K562 (cell line): ENCODE measurements around the gene IMPDH2. TPM values are rescaled to one million over a fixed set of nuclear protein-coding genes. Genes with fewer than 3 reads are reported as not detected.

Experiments used
- DMBX1 ChIP-seq: fragments of 250-450 bp; sonication (Bioruptor Pico); IDR thresholded peaks from 2 replicates; pipeline ENCODE4 v1.8.0; 2022; ENCODE audit warnings: inconsistent platforms, mild to moderate bottlenecking, moderate library complexity, borderline replicate concordance
- HNRNPLL ChIP-seq: fragments of 200-400 bp; formaldehyde crosslinking; IDR thresholded peaks from 2 replicates; pipeline ENCODE4 v1.6.1; 2017; ENCODE audit warnings: low read length, low read depth, mild to moderate bottlenecking; ENCODE audit not compliant: poor library complexity, severe bottlenecking
- JUNB ChIP-seq: fragments of 450-650 bp; formaldehyde crosslinking; conservative IDR thresholded peaks from 2 replicates; pipeline ENCODE4 v1.4.0; 2020; ENCODE audit warnings: mild to moderate bottlenecking
- POLR2A ChIP-seq: fragments of 450-650 bp; conservative IDR thresholded peaks from 2 replicates; pipeline ENCODE4 v1.6.1; 2016
- RBM34 ChIP-seq: fragments of 200-400 bp; formaldehyde crosslinking; IDR thresholded peaks from 2 replicates; pipeline ENCODE4 v1.6.1; 2018; ENCODE audit warnings: low read length, borderline replicate concordance; ENCODE audit not compliant: insufficient read depth
- SMARCE1 ChIP-seq: fragments of 450-650 bp; IDR thresholded peaks from 2 replicates; pipeline ENCODE4 v1.7.1; 2016; ENCODE audit warnings: mild to moderate bottlenecking
- TRIM28 ChIP-seq: fragments of 450-650 bp; IDR thresholded peaks from 2 replicates; pipeline ENCODE4 v1.6.1; 2017
- ZNF354B ChIP-seq: fragments of 250-450 bp; sonication (Bioruptor Pico); IDR thresholded peaks from 2 replicates; pipeline ENCODE4 v1.4.0; 2020
- ZNF507 ChIP-seq: conservative IDR thresholded peaks from 2 replicates; pipeline ENCODE4 v1.6.1; 2017; ENCODE audit warnings: missing genetic modification characterization, missing compliant biosample characterization
- ZNF830 ChIP-seq: fragments of 250-450 bp; sonication (Bioruptor Pico); IDR thresholded peaks from 2 replicates; pipeline ENCODE4 v1.5.0; 2021; ENCODE audit warnings: mild to moderate bottlenecking
- polyA plus RNA-seq, 8 experiments: library from polyadenylated mRNA; depleted of rRNA in 4 of 8; stranded (reverse) in 5 of 8; unstranded in 3 of 8; fragments of >200 nt; fragmentation: Nextera tagmentation in 2 of 8; fragmentation: Illumina TruSeq in 1 of 8; extraction: Ambion mirVana in 2 of 8; extraction: Trizol in 1 of 8; gene quantifications; 2 replicates each; pipeline versions ENCODE4 v1.2.1 to v1.2.3, GENCODE V29; 2011 to 2014; ENCODE audit warnings: inconsistent platforms in 1 of 8, missing spikeins in 1 of 8
- total RNA-seq, 7 experiments: library from RNA; depleted of rRNA in 6 of 7; stranded (reverse); fragments of >200 nt in 6 of 7; fragmentation: Illumina TruSeq in 2 of 7; extraction: Trizol in 2 of 7; gene quantifications; 2 replicates each; pipeline versions ENCODE4 v1.2.1 to v1.2.3, GENCODE V29; 2011 to 2021; ENCODE audit warnings: low replicate concordance in 1 of 7
- TF ChIP-seq, protein P1 (sequence below): sonication (generic); formaldehyde crosslinking; IDR thresholded peaks from 2 replicates; pipeline ENCODE4 v1.8.0; 2022; ENCODE audit warnings: mild to moderate bottlenecking, missing genetic modification reagents
- TF ChIP-seq, protein P2 (sequence below): fragments of 450-650 bp; IDR thresholded peaks from 2 replicates; pipeline ENCODE4 v1.6.1; 2016; ENCODE audit warnings: missing biosample characterization, missing genetic modification characterization
- TF ChIP-seq, protein P3 (sequence below): fragments of 450-650 bp; IDR thresholded peaks from 2 replicates; pipeline ENCODE4 v1.6.1; 2014; ENCODE audit warnings: low read depth, mild to moderate bottlenecking, moderate library complexity, borderline replicate concordance
- TF ChIP-seq, protein P4 (sequence below): fragments of 450-650 bp; IDR thresholded peaks from 2 replicates; pipeline ENCODE4 v1.6.1; 2016; ENCODE audit warnings: low read depth

The IMPDH2 gene
- total and polyA plus RNA-seq, 9 of the 15 experiments (the other 6 are each of a cell fraction or from before 2014, with no cell fraction given) = 318 to 507 (median 366) TPM

DNA sequence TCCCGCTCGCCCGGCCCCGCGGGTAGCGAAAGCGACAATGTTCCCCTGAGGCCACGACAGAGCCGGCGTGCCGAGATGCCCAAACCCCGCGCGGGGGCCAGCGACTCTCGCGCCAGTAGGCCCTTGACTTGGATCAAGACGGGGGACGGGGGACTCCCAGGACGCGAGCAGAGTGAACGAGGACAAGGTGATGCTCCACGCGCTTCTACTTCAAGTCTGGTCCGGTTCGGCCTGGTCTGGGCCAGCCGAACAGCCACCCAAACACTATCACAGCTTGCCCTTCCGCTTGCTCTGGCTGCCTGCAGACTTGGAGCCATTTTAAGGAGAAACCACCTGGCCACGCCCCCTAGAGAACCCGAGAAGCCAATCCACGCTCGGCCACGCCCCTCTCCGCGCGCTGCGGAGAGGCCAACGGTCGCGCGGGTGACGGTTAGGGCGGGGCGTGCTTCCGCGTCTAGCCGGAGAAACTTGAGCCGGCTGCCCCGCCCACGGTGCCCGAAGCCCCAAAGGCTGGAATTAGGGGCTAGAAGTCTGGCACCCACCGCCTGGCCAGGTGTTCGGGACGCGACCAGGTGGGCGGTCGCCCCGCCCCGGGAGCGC is 7.9 kb downstream of the IMPDH2 start (continued):
- TF ChIP-seq, protein P1, sequence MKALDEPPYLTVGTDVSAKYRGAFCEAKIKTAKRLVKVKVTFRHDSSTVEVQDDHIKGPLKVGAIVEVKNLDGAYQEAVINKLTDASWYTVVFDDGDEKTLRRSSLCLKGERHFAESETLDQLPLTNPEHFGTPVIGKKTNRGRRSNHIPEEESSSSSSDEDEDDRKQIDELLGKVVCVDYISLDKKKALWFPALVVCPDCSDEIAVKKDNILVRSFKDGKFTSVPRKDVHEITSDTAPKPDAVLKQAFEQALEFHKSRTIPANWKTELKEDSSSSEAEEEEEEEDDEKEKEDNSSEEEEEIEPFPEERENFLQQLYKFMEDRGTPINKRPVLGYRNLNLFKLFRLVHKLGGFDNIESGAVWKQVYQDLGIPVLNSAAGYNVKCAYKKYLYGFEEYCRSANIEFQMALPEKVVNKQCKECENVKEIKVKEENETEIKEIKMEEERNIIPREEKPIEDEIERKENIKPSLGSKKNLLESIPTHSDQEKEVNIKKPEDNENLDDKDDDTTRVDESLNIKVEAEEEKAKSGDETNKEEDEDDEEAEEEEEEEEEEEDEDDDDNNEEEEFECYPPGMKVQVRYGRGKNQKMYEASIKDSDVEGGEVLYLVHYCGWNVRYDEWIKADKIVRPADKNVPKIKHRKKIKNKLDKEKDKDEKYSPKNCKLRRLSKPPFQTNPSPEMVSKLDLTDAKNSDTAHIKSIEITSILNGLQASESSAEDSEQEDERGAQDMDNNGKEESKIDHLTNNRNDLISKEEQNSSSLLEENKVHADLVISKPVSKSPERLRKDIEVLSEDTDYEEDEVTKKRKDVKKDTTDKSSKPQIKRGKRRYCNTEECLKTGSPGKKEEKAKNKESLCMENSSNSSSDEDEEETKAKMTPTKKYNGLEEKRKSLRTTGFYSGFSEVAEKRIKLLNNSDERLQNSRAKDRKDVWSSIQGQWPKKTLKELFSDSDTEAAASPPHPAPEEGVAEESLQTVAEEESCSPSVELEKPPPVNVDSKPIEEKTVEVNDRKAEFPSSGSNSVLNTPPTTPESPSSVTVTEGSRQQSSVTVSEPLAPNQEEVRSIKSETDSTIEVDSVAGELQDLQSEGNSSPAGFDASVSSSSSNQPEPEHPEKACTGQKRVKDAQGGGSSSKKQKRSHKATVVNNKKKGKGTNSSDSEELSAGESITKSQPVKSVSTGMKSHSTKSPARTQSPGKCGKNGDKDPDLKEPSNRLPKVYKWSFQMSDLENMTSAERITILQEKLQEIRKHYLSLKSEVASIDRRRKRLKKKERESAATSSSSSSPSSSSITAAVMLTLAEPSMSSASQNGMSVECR (CRISPR knock-in tag) = no peak
- no peak for TF ChIP-seq ZNF507
- TF ChIP-seq, protein P2, sequence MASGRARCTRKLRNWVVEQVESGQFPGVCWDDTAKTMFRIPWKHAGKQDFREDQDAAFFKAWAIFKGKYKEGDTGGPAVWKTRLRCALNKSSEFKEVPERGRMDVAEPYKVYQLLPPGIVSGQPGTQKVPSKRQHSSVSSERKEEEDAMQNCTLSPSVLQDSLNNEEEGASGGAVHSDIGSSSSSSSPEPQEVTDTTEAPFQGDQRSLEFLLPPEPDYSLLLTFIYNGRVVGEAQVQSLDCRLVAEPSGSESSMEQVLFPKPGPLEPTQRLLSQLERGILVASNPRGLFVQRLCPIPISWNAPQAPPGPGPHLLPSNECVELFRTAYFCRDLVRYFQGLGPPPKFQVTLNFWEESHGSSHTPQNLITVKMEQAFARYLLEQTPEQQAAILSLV = no peak
- no peak for TF ChIP-seq ZNF354B (CRISPR knock-in tag)
- TF ChIP-seq, protein P3, sequence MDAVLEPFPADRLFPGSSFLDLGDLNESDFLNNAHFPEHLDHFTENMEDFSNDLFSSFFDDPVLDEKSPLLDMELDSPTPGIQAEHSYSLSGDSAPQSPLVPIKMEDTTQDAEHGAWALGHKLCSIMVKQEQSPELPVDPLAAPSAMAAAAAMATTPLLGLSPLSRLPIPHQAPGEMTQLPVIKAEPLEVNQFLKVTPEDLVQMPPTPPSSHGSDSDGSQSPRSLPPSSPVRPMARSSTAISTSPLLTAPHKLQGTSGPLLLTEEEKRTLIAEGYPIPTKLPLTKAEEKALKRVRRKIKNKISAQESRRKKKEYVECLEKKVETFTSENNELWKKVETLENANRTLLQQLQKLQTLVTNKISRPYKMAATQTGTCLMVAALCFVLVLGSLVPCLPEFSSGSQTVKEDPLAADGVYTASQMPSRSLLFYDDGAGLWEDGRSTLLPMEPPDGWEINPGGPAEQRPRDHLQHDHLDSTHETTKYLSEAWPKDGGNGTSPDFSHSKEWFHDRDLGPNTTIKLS = no peak
- TF ChIP-seq POLR2A = peak; percentile 99
- no peak for TF ChIP-seq ZNF830 (CRISPR knock-in tag)
- peak; percentile 30 for TF ChIP-seq HNRNPLL
- TF ChIP-seq JUNB (CRISPR knock-in tag) = no peak
- TF ChIP-seq, protein P4, sequence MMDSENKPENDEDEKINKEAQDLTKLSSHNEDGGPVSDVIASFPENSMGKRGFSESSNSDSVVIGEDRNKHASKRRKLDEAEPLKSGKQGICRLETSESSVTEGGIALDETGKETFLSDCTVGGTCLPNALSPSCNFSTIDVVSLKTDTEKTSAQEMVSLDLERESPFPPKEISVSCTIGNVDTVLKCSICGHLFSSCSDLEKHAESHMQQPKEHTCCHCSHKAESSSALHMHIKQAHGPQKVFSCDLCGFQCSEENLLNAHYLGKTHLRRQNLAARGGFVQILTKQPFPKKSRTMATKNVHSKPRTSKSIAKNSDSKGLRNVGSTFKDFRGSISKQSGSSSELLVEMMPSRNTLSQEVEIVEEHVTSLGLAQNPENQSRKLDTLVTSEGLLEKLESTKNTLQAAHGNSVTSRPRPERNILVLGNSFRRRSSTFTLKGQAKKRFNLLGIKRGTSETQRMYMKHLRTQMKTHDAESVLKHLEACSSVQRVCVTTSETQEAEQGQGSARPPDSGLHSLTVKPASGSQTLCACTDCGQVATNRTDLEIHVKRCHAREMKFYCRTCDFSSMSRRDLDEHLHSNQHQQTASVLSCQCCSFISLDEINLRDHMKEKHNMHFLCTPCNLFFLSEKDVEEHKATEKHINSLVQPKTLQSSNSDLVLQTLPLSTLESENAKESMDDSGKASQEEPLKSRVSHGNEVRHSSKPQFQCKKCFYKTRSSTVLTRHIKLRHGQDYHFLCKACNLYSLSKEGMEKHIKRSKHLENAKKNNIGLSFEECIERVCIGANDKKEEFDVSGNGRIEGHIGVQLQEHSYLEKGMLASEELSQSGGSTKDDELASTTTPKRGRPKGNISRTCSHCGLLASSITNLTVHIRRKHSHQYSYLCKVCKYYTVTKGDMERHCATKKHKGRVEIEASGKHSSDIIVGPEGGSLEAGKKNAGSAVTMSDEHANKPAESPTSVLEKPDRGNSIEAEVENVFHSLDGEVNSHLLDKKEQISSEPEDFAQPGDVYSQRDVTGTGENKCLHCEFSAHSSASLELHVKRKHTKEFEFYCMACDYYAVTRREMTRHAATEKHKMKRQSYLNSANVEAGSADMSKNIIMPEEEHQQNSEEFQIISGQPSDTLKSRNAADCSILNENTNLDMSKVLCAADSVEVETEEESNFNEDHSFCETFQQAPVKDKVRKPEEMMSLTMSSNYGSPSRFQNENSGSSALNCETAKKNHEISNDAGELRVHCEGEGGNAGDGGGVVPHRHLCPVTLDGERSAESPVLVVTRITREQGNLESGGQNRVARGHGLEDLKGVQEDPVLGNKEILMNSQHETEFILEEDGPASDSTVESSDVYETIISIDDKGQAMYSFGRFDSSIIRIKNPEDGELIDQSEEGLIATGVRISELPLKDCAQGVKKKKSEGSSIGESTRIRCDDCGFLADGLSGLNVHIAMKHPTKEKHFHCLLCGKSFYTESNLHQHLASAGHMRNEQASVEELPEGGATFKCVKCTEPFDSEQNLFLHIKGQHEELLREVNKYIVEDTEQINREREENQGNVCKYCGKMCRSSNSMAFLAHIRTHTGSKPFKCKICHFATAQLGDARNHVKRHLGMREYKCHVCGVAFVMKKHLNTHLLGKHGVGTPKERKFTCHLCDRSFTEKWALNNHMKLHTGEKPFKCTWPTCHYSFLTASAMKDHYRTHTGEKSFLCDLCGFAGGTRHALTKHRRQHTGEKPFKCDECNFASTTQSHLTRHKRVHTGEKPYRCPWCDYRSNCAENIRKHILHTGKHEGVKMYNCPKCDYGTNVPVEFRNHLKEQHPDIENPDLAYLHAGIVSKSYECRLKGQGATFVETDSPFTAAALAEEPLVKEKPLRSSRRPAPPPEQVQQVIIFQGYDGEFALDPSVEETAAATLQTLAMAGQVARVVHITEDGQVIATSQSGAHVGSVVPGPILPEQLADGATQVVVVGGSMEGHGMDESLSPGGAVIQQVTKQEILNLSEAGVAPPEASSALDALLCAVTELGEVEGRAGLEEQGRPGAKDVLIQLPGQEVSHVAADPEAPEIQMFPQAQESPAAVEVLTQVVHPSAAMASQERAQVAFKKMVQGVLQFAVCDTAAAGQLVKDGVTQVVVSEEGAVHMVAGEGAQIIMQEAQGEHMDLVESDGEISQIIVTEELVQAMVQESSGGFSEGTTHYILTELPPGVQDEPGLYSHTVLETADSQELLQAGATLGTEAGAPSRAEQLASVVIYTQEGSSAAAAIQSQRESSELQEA = no peak
- TF ChIP-seq DMBX1 = no peak
- TF ChIP-seq RBM34 = no peak
- TF ChIP-seq SMARCE1 = no peak
- TF ChIP-seq TRIM28 = no peak
